GM23338 (cell line): Measurements from ENCODE around the gene MEGF10. TPM values are rescaled to one million over a fixed set of nuclear protein-coding genes. Genes with fewer than 3 reads are reported as not detected.
A peak's percentile ranks its signal among the peaks of the same experiment; 100 is the strongest.

Experiments used
- ATAC-seq: fragments of 200-7000 bp; cut with Tn5 transposase; 3 replicates; pipeline ENCODE4 v1.9.1; 2020
- DNase-seq: peaks from one replicate; pipeline ENCODE4 v3.0.0-alpha.2; 2015; ENCODE audit warnings: low spot score
- H2AFZ ChIP-seq: fragments of 200-600 bp; sonication (generic); 2 replicates; pipeline ENCODE4 v1.8.0; 2016; ENCODE audit warnings: antibody characterized with exemption, mild to moderate bottlenecking, moderate library complexity
- H3F3A ChIP-seq: fragments of 200-600 bp; sonication (generic); replicated peaks from 2 replicates; pipeline ENCODE4 v1.8.0; 2017; ENCODE audit warnings: antibody characterized with exemption, mixed run types, low read depth
- H3K27ac ChIP-seq: fragments of 200-600 bp; sonication (generic); 2 replicates; pipeline ENCODE4 v1.6.1; 2016; ENCODE audit warnings: low read depth
- H3K27me3 ChIP-seq: fragments of 200-600 bp; sonication (generic); 2 replicates; pipeline ENCODE4 v1.8.0; 2016; ENCODE audit warnings: mild to moderate bottlenecking, mixed run types, moderate library complexity; ENCODE audit not compliant: insufficient read depth
- H3K36me3 ChIP-seq: fragments of 200-600 bp; sonication (generic); 2 replicates; pipeline ENCODE4 v1.8.0; 2016; ENCODE audit warnings: mild to moderate bottlenecking; ENCODE audit not compliant: insufficient read depth
- H3K4me1 ChIP-seq: fragments of 200-600 bp; sonication (generic); 2 replicates; pipeline ENCODE4 v1.8.0; 2016; ENCODE audit warnings: mild to moderate bottlenecking, moderate library complexity; ENCODE audit not compliant: insufficient read depth
- H3K4me2 ChIP-seq: fragments of 200-600 bp; sonication (generic); 2 replicates; pipeline ENCODE4 v1.7.1; 2017; ENCODE audit warnings: mixed run types
- H3K4me3 ChIP-seq: fragments of 200-600 bp; sonication (generic); 2 replicates; pipeline ENCODE4 v1.6.1; 2016; ENCODE audit warnings: mixed run types
- H3K79me2 ChIP-seq: fragments of 200-600 bp; sonication (generic); replicated peaks from 2 replicates; pipeline ENCODE4 v1.8.0; 2017; ENCODE audit warnings: mild to moderate bottlenecking; ENCODE audit not compliant: insufficient read depth
- H3K9me2 ChIP-seq: fragments of 200-600 bp; sonication (generic); 2 replicates; pipeline ENCODE4 v1.8.0; 2017; ENCODE audit not compliant: insufficient read depth
- H4K20me1 ChIP-seq: fragments of 200-600 bp; sonication (generic); replicated peaks from 2 replicates; pipeline ENCODE4 v1.8.0; 2017; ENCODE audit warnings: mild to moderate bottlenecking; ENCODE audit not compliant: insufficient read depth
- H3K27ac Mint-ChIP-seq: 2 replicates; pipeline ENCODE4 v1.8.0; 2020; ENCODE audit warnings: inconsistent platforms, mild to moderate bottlenecking, moderate library complexity, mixed read lengths
- H3K27me3 Mint-ChIP-seq: 3 replicates; pipeline ENCODE4 v1.8.0; 2022; ENCODE audit warnings: low read depth, mild to moderate bottlenecking, moderate library complexity, mixed read lengths, inconsistent platforms; ENCODE audit not compliant: insufficient read depth, poor library complexity
- H3K36me3 Mint-ChIP-seq: 3 replicates; pipeline ENCODE4 v1.8.0; 2021; ENCODE audit warnings: low read depth, mild to moderate bottlenecking, inconsistent platforms, moderate library complexity, mixed read lengths
- H3K4me1 Mint-ChIP-seq: 3 replicates; pipeline ENCODE4 v1.8.0; 2020; ENCODE audit warnings: mild to moderate bottlenecking, inconsistent platforms, mixed read lengths
- H3K4me3 Mint-ChIP-seq: 3 replicates; pipeline ENCODE4 v1.8.0; 2021; ENCODE audit warnings: moderate library complexity, mild to moderate bottlenecking, inconsistent platforms, mixed read lengths
- H3K9me3 Mint-ChIP-seq: 3 replicates; pipeline ENCODE4 v1.8.0; 2020; ENCODE audit warnings: moderate library complexity, mild to moderate bottlenecking, inconsistent platforms, mixed read lengths
- ETS1 ChIP-seq: IDR thresholded peaks from 2 replicates; pipeline ENCODE4 v1.6.1; 2016; ENCODE audit warnings: antibody characterized with exemption
- EZH2phosphoT487 ChIP-seq: fragments of 200-600 bp; sonication (generic); IDR thresholded peaks from one replicate; pipeline ENCODE4 v1.8.1; 2018; ENCODE audit warnings: antibody characterized with exemption; ENCODE audit not compliant: unreplicated experiment
- REST ChIP-seq: IDR thresholded peaks from one replicate; pipeline ENCODE4 v1.6.1; 2018; ENCODE audit warnings: antibody characterized with exemption; ENCODE audit not compliant: unreplicated experiment
- ZNF462 ChIP-seq: fragments of 250-450 bp; sonication (Bioruptor Pico); IDR thresholded peaks from 2 replicates; pipeline ENCODE4 v1.5.0; 2020; ENCODE audit warnings: mild to moderate bottlenecking, moderate library complexity
- polyA plus RNA-seq: library from polyadenylated mRNA; unstranded; fragments of >200 nt; fragmentation: Nextera tagmentation; extraction: Ambion mirVana; gene quantifications from 2 replicates; pipeline ENCODE4 v1.2.1, GENCODE V29; 2016
- total RNA-seq: library from RNA; depleted of rRNA; stranded (reverse); fragments of >200 nt; shearing (Covaris generic); gene quantifications from 2 replicates; pipeline ENCODE4 v1.2.3, GENCODE V29; 2014

The MEGF10 gene
- total and polyA plus RNA-seq, 2 experiments from 2014 or later, result 4.5 to 28.3 TPM

GRCh38 chr5:127358284-127358683 is 67.7 kb downstream of the MEGF10 start:
- peaks cover 12% of the 10 kb centered on the region; the same call in 1 of the 2 replicates for H3K4me1 ChIP-seq
- Mint-ChIP-seq H3K27ac (peak overlapping the region; percentile 25; the same call in 1 of the 2 replicates), H3K9me3 (no peaks in the 10 kb centered on the region), H3K27me3 (peaks cover 4% of the 10 kb centered on the region), H3K4me1 (peaks cover 20% of the 10 kb centered on the region), H3K36me3 (no peaks in the 10 kb centered on the region), H3K4me3 (no peak overlapping the region)
- H3K4me3 ChIP-seq, result no peak overlapping the region
- H3F3A ChIP-seq, result no peaks in the 10 kb centered on the region
- no peak overlapping the region for H3K4me2 ChIP-seq
- no peaks in the 10 kb centered on the region for H4K20me1 ChIP-seq
- DNase-seq (no peak), ATAC-seq (no peak)
- H3K27me3 ChIP-seq, result no peaks in the 10 kb centered on the region
- no peak overlapping the region for H2AFZ ChIP-seq
- no peak overlapping the region for H3K27ac ChIP-seq
- H3K79me2 ChIP-seq, result no peaks in the 10 kb centered on the region; the same call in 1 of the 2 replicates
- H3K36me3 ChIP-seq, result no peaks in the 10 kb centered on the region
- H3K9me2 ChIP-seq, result no peaks in the 10 kb centered on the region
- TF ChIP-seq ETS1 (no peak), REST (no peak), EZH2phosphoT487 (no peak), ZNF462 (CRISPR knock-in tag) (no peak)
